Endothelial cell of umbilical vein (primary cell): ENCODE measurements around the gene AACS. TPM values are rescaled to one million over a fixed set of nuclear protein-coding genes. Genes with fewer than 3 reads are reported as not detected.

Experiments used
- BruUV-seq: library from RNA; stranded (reverse); fragments of 400-500 nt; replicated peaks from 2 replicates; lab custom pipeline; 2021; lab: Mats Ljungman, UMichigan
- CTCF ChIA-PET: fragments of 300-600, 350-600 bp; sonication (Branson Sonifier 250); formaldehyde crosslinking; loops from one replicate; lab custom pipeline; 2021; ENCODE audit warnings: antibody characterized with exemption, inconsistent platforms; lab: Charles Lee
- POLR2A ChIA-PET: fragments of 300-600, 350-600 bp; sonication (Branson Sonifier 250); formaldehyde crosslinking; loops from one replicate; lab custom pipeline; 2021; ENCODE audit warnings: antibody characterized with exemption, inconsistent platforms; lab: Charles Lee
- DNase-seq: peaks from one replicate; pipeline ENCODE4 v3.0.0-alpha.2; 2011; ENCODE audit warnings: low read depth, low spot score
- FAIRE-seq: peaks from 2 replicates; lab custom pipeline; 2011; peaks lifted over from hg19 to GRCh38; lab: Jason Lieb, UNC
- H2AFZ ChIP-seq: 2 replicates; pipeline ENCODE4 v1.6.0; 2012; ENCODE audit warnings: low read depth, low read length, control low read depth, inconsistent platforms
- H3K27ac ChIP-seq: 2 replicates; pipeline ENCODE4 v1.5.1; 2011; ENCODE audit warnings: low read depth, mild to moderate bottlenecking, control low read depth, low read length, moderate library complexity; ENCODE audit not compliant: insufficient read depth
- H3K27me3 ChIP-seq, 2 experiments: 2 replicates each; pipeline versions ENCODE4 v1.6.0 to v1.6.1; 2011; ENCODE audit warnings: low read length in 2 of 2, mixed read lengths in 1 of 2; ENCODE audit not compliant: control insufficient read depth in 2 of 2, insufficient read depth in 2 of 2
- H3K36me3 ChIP-seq, 2 experiments: 2 replicates in 1 of 2; 3 replicates in 1 of 2; pipeline ENCODE4 v1.5.1; 2011; ENCODE audit warnings: low read length in 2 of 2, mild to moderate bottlenecking in 1 of 2, moderate library complexity in 1 of 2; ENCODE audit not compliant: control insufficient read depth in 2 of 2, insufficient read depth in 2 of 2; ENCODE audit errors: extremely low read depth in 1 of 2
- H3K4me1 ChIP-seq: 3 replicates; pipeline ENCODE4 v1.5.1; 2011; ENCODE audit warnings: mild to moderate bottlenecking, low read length; ENCODE audit not compliant: control insufficient read depth, insufficient read depth; ENCODE audit errors: extremely low read depth
- H3K4me2 ChIP-seq: 2 replicates; pipeline ENCODE4 v1.6.1; 2011; ENCODE audit warnings: low read length, control low read depth, mixed read lengths; ENCODE audit not compliant: insufficient read depth
- H3K4me3 ChIP-seq, 3 experiments: fragments of 200-600 bp in 1 of 3; sonication (generic), shearing (Covaris generic) in 1 of 3; replicated peaks in 1 of 3; 2 replicates each; pipeline ENCODE4 v1.5.1; 2011 to 2016; ENCODE audit warnings: control low read depth in 3 of 3, low read length in 3 of 3, mild to moderate bottlenecking in 2 of 3, inconsistent platforms in 1 of 3, low read depth in 1 of 3, moderate library complexity in 1 of 3; ENCODE audit not compliant: insufficient read depth in 1 of 3
- H3K79me2 ChIP-seq: 2 replicates; pipeline ENCODE4 v1.6.0; 2012; ENCODE audit warnings: low read length, inconsistent platforms; ENCODE audit not compliant: control insufficient read depth, insufficient read depth
- H3K9ac ChIP-seq: replicated peaks from 2 replicates; pipeline ENCODE3; 2011; ENCODE audit warnings: low read length, control low read depth; ENCODE audit not compliant: insufficient read depth; ENCODE audit errors: extremely low read depth
- H3K9me1 ChIP-seq: replicated peaks from 3 replicates; pipeline ENCODE4 v1.6.0; 2011; ENCODE audit warnings: mild to moderate bottlenecking, low read length; ENCODE audit not compliant: control insufficient read depth, insufficient read depth; ENCODE audit errors: extremely low read depth
- H3K9me3 ChIP-seq: replicated peaks from 2 replicates; pipeline ENCODE4 v1.5.1; 2012; ENCODE audit warnings: low read length, inconsistent platforms; ENCODE audit not compliant: control insufficient read depth, insufficient read depth
- H4K20me1 ChIP-seq: replicated peaks from 2 replicates; pipeline ENCODE3; 2011; ENCODE audit warnings: mild to moderate bottlenecking, low read length; ENCODE audit not compliant: control insufficient read depth, insufficient read depth; ENCODE audit errors: extremely low read depth
- EZH2 ChIP-seq: IDR thresholded peaks from 2 replicates; pipeline ENCODE4 v1.6.1; 2012; ENCODE audit warnings: borderline replicate concordance, low read depth, mild to moderate bottlenecking, moderate library complexity, low read length, inconsistent platforms; ENCODE audit not compliant: severe bottlenecking
- FOS ChIP-seq: IDR thresholded peaks from 2 replicates; pipeline ENCODE4 v1.6.1; 2011; ENCODE audit warnings: mild to moderate bottlenecking, low read length, moderate library complexity, borderline replicate concordance; ENCODE audit not compliant: insufficient read depth
- GATA2 ChIP-seq: IDR thresholded peaks from 2 replicates; pipeline ENCODE4 v1.7.0; 2011; ENCODE audit warnings: low read depth, mild to moderate bottlenecking, moderate library complexity, mixed read lengths, low read length; ENCODE audit not compliant: insufficient read length, insufficient read depth
- JUN ChIP-seq: IDR thresholded peaks from 2 replicates; pipeline ENCODE4 v1.6.1; 2011; ENCODE audit warnings: borderline replicate concordance, low read depth; ENCODE audit not compliant: insufficient read length, insufficient read depth
- MYC ChIP-seq: IDR thresholded peaks from one replicate; pipeline ENCODE4 v1.6.1; 2011; ENCODE audit warnings: mild to moderate bottlenecking, low read depth, low read length
- POLR2A ChIP-seq: IDR thresholded peaks from 2 replicates; pipeline ENCODE4 v1.6.1; 2012; ENCODE audit warnings: low read depth, mild to moderate bottlenecking, control low read depth, low read length
- POLR2AphosphoS5 ChIP-seq: IDR thresholded peaks from 2 replicates; pipeline ENCODE4 v1.6.1; 2012; ENCODE audit warnings: low read depth, mild to moderate bottlenecking, control low read depth, low read length, moderate library complexity; ENCODE audit not compliant: insufficient read depth
- dilution Hi-C: fragments of 300-500 bp; cut with MboI; formaldehyde crosslinking; loops from one replicate; pipeline ENCODE4 v1.15.0; 2019; ENCODE audit warnings: low sequenced_read_pairs; ENCODE audit not compliant: extremely low pct_ligation_motif_present
- intact Hi-C: fragments of 100-400 bp; cut with micrococcal nuclease; formaldehyde crosslinking; loops from one replicate; pipeline ENCODE4 v1.10.0; 2022
- polyA plus RNA-seq, 4 experiments: library from polyadenylated mRNA; depleted of rRNA in 3 of 4; stranded (reverse) in 3 of 4; unstranded in 1 of 4; fragments of >200 nt; gene quantifications; 2 replicates each; pipeline versions ENCODE4 v1.2.1 to v1.2.3, GENCODE V29; 2011 to 2012; ENCODE audit warnings: missing spikeins in 1 of 4
- total RNA-seq: library from RNA; stranded (reverse); gene quantifications from 2 replicates; pipeline ENCODE4 v1.2.3, GENCODE V29; 2021
- TF ChIP-seq, protein P1 (sequence below), 2 donors: IDR thresholded peaks; 1 replicate in 1 of 2; 2 replicates in 1 of 2; pipeline ENCODE4 v1.5.1; 2011; ENCODE audit warnings: low read length in 2 of 2, mild to moderate bottlenecking in 2 of 2, moderate library complexity in 2 of 2, control low read depth in 1 of 2, inconsistent platforms in 1 of 2, low read depth in 1 of 2; ENCODE audit not compliant: insufficient read depth in 1 of 2; ENCODE audit errors: extremely low read depth in 1 of 2
- TF ChIP-seq, protein P2 (sequence below): IDR thresholded peaks from 2 replicates; pipeline ENCODE4 v1.6.1; 2011; ENCODE audit not compliant: insufficient read depth, insufficient read length

The AACS gene
- total and polyA plus RNA-seq, 2 donors (not counting 3 experiments of a cell fraction or from before 2014, with no cell fraction given), result 34.7 to 40.3 TPM

DNA sequence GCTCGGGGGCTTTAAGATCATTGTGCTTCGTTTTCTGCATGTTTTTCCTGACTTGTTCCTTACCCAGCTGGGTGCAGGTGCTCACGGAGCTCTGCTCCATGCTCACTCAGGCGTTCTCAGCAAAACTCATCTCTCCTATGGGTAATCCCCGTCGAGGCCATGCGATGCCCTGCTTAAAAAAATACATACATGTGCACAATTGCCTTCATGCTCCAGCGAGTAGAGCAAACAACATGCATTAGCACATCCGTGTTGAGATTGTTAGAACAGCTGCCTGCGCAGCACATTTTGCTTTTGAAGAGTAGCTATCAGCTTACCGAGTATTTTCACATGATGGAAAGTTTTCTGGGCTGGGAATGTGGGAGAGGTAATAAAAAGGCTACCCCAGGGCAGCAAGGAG is 16.2 kb downstream of the AACS start:
- CTCF ChIA-PET, result no interaction called here
- Histone ChIP-seq H3K9me1 (no peaks in the 10 kb centered on the region), H2AFZ (no peak overlapping the region), H3K4me3 (no peak overlapping the region), H3K27me3 (no peaks in the 10 kb centered on the region), H3K27ac (no peak overlapping the region), H3K4me1 (no peaks in the 10 kb centered on the region), H4K20me1 (no peaks in the 10 kb centered on the region), H3K36me3 (peaks cover 3 to 17% of the 10 kb centered on the region in 2 experiments), H3K9ac (no peak overlapping the region), H3K79me2 (no peaks in the 10 kb centered on the region), H3K9me3 (no peaks in the 10 kb centered on the region), H3K4me2 (no peak overlapping the region)
- TF ChIP-seq MYC (no peak), EZH2 (no peak), FOS (no peak), GATA2 (no peak), JUN (no peak), POLR2AphosphoS5 (no peak), POLR2A (no peak)
- TF ChIP-seq, protein P1, sequence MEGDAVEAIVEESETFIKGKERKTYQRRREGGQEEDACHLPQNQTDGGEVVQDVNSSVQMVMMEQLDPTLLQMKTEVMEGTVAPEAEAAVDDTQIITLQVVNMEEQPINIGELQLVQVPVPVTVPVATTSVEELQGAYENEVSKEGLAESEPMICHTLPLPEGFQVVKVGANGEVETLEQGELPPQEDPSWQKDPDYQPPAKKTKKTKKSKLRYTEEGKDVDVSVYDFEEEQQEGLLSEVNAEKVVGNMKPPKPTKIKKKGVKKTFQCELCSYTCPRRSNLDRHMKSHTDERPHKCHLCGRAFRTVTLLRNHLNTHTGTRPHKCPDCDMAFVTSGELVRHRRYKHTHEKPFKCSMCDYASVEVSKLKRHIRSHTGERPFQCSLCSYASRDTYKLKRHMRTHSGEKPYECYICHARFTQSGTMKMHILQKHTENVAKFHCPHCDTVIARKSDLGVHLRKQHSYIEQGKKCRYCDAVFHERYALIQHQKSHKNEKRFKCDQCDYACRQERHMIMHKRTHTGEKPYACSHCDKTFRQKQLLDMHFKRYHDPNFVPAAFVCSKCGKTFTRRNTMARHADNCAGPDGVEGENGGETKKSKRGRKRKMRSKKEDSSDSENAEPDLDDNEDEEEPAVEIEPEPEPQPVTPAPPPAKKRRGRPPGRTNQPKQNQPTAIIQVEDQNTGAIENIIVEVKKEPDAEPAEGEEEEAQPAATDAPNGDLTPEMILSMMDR (IDR thresholded peaks at IDR 0.05; ENCODE audit: extremely low read depth in 1 of 2, insufficient read depth in 1 of 2, low read depth in 1 of 2, low read length in 2 of 2), result no peak
- TF ChIP-seq, protein P2, sequence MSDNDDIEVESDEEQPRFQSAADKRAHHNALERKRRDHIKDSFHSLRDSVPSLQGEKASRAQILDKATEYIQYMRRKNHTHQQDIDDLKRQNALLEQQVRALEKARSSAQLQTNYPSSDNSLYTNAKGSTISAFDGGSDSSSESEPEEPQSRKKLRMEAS, result no peak
- BruUV-seq, result no TSS peak
- no peak for FAIRE-seq
- dilution Hi-C loops, result no loop called here
- POLR2A ChIA-PET, result no interaction called here
- no peak for DNase-seq
- intact Hi-C loops, result no loop called here
